GM21619 (cell line): Measurements from ENCODE around the gene AKR7A2.

Experiments
- ATAC-seq: cut with Tn5 transposase; IDR thresholded peaks from one replicate; pipeline ENCODE4 v1.9.1; 2021; ENCODE audit not compliant: unreplicated experiment

Gene AKR7A2

DNA sequence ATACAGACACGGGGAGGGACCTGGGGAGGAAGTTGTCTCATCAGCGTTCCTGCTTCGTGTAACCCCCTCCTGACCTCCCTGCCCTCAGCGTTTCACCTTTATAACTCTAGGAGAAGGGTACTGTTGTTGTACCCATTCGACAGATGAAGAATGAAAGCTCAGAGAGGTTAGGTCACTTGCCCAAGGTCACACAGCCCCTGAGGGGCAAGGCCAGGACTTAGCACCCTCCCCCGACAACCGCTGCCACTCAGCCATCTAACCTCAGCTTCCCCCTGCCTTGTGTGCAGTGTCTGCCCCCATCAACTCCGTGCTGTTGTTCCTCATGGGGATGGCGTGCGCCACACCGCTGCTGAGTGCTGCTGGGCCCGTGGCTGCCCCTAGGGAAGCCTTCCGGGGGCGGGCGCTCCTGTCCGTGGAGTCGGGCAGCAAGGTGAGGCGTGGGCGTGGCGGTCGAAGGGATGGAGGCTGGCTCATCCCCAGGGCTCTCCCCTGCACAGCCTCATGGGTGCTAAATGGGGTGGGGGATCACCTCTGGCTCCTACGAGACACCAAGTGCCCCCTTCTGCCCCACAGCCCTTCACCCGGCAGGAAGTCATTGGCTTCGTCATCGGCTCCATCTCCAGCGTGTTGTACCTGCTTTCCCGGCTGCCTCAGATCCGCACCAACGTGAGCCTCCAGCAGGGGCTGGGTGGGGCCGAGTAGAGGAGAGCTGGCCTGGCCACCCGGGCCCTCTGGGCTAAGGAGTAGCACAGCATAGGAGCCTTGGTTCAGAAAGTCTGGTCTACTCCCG lies 14.2 kb upstream of the AKR7A2 start:
- no peak for ATAC-seq

DNA sequence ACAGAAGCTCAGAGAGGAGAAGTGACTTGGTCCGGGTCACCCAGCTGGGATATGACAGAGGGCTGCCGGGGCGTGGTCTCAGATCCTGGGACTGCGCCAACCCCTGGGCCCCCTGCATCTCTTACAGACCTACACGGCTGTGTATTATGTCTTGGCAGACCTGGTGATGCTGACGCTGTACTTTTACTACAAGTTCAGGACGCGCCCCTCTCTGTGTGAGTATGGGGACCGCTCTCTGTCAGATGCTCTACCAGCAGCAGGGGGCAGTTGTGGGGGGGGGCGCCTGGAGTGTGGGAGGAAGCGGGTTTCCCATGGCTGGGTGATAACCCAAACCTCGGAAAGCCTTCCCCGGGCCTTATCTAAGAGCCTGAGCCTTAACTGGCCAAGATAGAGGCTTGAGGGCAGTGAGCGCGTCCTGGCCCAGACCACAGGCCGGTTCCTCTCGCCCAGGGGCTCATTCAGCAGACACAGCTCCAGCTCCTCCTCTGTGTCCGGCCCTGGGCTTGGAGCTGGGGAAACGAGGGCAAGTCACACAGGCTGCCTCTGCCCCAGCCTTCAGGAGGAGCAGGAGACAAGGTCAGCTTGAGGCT lies 13.5 kb upstream of the AKR7A2 start:
- ATAC-seq: no peak

DNA sequence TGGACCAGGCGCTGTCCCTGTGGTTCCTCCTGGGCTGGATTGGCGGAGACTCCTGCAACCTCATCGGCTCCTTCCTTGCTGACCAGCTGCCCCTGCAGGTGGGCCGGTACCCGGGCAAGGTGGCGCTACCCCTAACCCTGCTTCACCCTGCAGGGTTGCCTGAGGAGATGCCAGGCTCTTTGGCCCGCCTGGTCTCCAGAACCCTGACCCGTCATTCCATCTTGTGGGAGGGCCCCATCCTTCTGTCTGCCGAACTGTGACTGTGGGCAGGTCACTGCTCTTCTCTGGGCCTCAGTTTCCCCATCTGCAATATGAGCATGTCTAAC lies 12.7 kb upstream of the AKR7A2 start:
- no peak for ATAC-seq

DNA sequence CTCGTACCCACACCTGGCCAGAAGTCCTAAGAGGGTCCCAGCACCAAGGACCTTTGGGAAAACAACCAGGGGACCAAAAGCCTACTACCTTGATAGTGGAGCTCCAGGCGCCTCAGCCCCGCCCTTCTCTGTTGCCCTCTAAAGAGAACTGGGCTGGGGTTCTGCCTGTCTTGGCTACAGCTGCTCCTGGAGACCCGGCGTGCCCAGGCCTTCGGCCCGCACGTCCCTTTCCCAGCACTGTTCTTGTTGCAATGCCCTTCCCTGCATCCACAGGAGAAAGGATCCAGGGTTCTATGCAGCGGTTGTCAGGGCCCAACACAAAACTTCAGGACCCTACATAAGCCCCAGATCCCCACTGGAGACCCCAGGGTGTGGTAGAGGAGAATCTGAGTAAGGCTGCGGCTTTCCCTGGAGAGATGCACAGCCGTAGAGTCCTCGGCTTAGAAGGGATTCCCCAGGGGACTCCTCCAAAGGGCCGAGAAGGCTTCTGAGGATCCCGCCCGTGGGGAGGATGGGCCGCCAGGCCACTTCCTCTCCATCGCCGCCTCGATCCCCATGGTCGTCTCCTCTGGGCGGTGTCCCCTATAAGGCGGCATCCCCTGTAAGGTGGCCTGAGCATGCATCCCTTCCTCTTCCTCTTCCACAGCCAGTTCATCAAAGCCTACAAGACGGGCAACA lies 12.2 kb upstream of the AKR7A2 start:
- ATAC-seq: no peak

DNA sequence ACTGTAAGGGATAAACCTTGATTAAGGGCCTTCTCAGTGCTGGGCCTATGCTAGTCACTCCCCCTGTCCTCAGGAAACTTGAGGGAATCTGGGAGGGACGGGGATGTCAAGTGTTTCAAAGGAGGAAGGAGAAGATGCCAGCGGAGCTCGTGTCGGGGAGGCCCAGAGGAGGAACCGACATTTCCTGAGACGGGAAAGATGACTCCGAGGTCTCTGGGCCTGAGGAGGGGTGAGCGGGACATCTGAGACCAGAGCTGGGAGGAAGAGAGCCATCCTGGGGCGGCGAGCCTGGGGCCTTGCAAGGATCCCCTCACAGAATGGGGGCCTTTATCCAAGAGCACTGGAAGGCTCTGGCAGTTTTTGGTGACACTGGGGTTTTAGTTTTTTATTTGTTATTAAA lies 10.5 kb upstream of the AKR7A2 start:
- ATAC-seq: no peak

DNA sequence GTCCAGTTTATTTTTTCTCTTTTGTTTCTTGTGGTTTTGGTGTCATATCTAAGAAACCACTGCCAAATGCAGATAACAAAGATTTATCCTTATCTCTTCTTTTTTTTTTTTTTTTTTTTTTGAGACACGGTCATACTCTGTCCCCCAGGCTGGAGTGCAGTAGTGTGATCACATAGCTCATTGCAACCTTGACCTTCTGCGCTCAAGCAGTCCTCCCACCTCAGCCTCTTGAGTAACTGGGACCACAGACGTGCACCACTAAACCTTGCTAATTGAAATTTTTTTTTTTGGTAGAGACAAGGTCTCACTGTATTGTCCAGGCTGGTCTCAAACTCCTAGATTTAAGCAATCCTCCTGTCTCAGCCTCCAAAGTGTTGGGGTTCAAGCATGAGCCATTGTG lies 9.1 kb upstream of the AKR7A2 start:
- ATAC-seq: no peak

DNA sequence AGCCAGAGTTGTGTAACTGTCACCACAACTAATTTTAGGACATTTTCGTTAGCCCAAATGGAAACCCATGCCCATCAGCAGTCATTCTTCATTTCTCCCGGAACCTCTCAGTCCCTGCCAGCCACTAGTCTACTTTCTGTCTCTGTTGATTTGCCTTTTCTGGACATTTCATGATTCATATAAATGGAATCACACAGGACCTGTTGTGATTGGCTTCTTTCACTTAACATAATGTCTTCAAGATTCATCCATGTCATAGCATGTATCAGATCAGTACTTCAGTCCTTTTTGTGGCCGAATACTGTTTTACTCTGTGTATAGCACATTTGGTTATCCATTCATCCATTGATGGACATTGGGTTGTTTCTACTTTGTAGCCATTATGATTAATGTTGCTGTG lies 7.3 kb upstream of the AKR7A2 start:
- ATAC-seq: no peak

DNA sequence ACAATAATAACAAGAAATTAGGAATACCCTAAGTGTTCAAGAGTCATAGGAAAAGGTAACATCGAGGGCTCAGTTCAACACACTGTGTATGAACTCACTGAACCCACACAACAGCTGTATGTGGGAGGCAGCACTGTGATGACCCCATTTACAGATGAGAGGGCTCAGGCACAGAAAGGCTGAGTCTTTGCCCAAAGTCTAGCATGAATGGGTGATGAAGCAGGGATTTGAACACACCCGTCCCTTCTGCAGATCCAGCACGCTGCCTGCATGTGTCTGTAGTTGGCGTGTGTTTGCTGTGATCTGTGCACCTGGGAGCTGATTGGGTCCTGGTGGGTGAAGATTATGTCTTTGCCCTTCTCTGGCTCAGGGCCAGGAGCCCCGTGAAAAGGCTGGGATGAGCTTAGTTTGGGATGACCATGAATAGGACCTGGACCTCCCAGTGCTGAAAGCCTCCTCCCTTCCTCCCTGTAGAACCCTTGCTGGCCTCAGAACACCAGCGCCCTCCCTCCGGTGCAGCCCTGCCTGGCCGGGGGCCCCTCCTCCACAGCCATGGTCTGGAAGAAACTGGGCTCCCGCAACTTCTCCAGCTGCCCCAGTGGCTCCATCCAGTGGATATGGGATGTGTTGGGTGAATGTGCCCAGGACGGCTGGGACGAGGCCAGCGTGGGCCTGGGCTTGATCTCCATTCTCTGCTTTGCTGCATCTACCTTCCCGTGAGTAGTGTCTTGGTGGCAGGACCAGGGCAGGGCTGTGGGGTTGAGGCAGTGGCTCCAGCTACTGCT lies 5.4 kb upstream of the AKR7A2 start:
- ATAC-seq: no peak

DNA sequence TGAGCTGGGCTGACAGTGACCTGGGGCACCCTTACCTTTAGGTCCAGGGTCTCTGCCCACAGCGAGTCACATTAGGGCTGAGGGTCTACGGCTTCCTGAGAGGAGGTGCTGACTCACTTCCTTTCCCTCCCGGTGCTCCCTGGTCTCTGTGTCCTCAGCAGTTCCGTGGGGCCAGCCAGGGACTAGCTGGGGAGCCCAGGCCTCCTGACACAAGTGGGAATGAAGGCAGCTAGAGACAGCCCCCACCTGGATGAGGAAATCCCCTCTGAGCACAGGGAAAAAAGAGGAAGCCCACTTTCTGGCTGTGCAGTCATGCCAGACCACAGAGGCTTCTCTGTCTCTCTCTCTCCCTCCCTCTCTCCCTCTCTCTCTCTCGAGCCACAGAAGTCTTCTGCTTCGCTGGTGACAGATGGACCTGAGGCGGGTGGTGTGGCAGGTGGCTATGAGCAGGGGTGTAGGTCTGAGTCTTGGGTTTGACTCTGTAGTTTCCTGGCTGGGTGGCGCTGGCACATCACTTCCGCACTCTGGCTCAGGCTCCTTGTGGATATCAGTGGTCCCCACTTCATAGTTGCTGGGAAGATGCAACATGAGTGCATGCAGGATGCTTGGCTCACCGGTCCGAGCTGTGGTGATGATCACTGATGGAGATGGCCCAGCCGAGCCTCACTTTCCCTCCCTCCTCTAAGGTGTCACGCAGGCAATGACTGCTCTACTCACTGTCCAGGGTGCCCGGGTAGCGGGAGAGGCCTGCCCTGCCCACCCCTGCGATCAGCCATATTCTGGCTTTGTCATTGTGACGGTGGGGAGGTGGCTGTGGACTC lies 3.6 kb upstream of the AKR7A2 start:
- peak; percentile 30 for ATAC-seq

DNA sequence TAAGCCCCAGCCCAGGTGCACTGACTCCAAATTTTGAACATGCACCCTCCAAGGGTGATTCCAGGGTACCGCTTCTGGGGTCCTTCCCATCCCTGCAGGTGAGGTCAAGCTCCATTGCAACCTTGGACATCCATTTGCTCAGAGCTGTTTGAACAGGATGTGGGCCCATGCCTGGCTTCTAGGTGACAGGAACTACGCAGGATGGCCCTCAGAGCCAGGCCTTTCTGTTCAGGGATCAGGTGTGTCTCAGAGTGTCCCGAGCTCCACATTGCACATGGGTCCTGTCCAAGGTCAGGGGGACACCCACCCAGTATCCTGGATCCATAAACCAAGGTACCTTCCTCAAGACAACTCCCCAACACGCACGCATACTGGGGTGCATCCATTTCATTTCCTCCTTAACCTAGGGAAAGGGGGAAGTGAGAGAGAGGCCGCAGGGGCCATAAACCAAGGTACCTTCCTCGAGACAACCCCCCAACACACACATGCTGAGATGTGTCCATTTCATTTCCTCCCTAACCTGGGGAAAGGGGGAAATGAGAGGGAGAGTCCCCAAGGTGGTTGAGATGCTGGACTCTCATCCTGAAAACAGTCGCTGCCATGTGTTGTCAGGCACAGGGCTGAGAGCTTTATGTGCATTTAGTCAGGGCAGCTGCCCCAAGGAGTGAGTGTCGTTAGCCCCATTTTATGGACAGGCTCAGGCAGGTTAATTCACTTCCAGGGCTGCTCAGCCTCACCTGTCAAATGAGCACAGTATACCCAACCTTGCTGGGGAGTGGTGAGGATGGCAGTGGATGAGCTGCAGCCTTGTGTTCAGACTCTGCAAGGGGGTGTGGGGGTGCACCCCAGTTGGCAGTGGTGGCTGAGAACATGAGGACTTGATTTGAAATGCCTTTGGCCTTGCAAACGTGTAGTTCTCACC lies 2.3 kb upstream of the AKR7A2 start:
- no peak for ATAC-seq

DNA sequence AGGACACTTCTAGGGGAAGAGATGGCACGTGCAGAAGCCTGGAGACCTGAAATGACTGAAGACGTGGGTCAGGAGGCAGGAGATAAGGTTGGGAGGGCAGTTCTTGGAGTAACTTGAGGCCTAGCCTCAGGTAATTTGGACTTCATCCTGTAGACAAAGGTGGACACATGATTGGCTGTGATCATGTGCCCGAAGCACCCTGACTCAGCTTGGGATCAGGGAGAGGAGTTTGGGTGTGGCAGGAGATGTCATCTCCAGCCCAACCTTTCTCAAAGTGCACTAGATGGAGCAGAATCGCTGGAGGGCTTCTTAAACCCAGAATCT lies 1.7 kb upstream of the AKR7A2 start:
- ATAC-seq: no peak

DNA sequence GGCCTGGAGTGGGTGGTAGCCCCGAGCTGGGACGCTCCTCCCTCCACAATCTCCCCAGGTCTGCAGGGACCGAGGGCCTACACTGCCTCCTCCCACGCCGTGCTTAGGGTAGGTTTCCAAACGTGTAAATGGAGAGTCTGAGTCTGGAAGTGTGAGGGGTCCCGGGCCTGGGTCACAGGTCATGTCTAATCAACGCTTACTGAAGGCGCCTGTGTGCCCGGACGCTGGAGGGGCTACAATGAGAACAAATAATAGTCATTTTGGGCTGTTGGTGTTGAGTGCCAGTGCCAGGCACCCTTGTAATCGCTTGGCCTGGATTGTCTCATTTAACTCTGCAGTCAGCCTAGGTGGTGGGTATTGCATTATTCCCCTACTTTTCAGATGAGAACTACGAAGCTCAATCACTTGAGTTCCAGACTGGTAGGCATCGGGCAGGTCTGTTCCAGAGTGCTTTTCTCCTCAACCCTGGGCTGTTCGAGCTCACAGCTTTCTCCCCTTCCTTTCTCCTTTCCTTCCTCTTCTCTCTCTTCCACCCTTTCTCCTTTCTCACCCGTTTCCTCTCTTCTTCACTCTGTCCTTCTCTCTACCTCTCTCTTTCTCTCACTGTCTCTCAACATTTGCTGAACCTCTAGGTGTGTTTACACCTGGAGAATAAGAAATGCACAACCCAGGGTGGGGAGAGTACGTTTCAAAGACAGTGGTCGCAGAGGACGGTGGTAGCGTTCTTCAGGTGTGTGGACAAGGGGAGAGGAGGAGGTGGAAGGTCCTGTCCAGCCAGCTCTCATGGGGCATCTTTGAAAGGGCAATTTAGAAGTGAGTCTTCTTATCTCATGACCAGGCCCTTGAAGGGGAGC lies 1.1 kb upstream of the AKR7A2 start:
- ATAC-seq: peak; percentile 11

DNA sequence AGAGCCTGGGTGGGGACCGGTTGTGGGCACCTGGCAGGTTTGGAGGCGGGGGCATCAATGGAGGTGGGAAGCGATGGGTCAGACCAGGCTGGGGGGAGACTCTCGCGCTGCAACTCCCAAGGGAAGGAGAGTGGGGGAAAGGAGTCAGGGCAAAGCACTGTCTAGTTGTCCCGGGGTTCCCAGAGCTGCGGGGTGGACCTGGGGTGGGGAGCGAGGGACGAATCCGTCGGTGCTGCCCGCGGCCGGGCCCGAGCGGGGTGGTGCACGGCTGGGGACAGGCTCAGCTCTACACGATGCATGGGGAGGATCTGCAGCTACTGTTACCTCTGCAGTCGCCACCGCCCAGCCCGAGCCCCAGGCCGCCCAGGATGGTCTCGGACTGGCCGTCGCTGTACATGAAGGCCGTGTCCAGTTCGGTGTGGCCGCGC lies 427 bp downstream of the AKR7A2 start:
- ATAC-seq: peak; percentile 10

DNA sequence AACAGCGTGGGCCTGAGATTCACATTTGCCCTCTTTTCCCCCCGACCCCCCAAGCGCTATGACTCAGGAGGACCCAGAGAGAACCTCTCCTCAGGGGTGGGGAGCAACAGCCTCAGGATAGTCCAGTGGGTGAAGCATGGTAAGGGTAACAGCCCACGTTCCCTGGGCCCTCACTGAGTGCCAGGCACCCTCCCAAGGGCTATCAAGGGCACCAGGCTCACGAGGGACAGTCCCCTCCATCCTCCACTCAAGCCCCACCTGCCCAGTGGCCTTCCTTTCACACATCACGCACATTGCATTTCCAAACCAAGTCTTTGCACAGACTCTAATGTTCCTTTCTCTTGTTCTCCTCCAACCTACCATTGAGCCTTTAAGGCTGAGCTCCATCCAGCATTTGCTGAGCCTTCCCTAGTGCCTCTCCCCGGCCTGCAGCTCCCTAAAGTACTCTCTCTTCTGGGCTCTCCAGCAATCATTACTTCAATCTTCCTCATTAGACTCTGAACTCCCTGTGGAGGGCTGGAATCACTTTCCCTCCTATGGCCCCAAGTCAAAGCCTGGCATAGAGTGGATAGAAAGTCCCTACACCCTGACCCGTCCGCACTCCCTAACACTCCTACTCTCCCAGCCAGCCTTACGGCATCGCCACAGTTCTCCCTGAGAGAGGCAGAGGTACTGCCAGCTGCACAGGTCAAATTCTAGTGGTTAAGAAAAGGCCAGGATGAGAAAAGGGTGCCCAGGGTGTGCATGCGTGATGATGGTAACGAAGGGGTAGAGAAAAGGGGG lies 1.0 kb downstream of the AKR7A2 start:
- ATAC-seq: no peak

DNA sequence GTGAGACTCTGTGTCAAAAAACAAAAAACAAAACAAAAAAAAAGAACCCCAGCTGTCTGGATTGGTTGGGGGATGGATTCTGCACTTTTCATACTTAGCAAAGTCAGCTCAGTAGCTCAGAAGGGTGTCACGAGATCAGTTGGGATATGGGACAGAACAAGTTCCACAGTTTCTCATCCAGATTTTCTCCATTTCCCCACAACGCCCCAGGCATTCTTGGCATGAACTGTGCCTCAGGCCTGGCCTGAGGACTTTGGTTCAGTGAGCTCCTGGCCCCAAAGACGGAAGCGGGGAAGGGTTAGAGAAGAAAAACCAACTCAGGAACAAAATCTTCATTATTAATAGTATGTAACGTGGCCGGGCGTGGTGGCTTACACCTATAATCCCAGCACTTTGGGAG lies 1.9 kb downstream of the AKR7A2 start:
- no peak for ATAC-seq

DNA sequence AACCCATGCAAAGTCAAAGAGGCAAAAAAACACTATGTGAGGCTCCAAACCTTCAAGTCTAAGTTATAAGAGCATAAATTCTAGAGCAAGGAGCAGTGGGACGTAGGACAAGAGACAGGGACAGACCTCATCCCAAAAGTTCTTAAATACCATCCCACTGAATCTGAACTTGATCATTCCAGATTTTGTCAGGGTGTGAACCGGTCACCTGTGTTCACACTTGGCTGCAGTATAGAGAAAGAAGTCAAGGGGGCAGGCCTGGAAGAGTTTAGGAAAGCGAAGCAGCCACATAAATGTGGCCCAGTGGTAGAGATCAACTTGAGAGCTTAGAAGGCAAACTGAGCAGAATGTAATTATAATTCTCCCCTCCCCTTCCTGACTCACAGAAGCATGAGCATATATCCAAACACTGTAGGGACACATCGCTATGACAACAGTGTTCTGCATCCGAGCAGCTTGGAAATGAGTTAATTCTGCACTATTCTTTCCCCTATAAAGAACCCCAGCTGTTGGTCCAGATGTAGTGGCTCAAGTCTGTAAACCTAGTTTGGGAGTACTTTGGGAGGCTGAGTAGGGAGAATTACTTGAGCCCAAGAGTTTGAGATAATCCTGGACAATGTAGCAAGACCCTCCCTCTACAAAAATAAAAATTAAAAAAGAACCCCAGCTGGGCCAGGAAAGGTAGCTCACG lies 2.7 kb downstream of the AKR7A2 start:
- no peak for ATAC-seq

DNA sequence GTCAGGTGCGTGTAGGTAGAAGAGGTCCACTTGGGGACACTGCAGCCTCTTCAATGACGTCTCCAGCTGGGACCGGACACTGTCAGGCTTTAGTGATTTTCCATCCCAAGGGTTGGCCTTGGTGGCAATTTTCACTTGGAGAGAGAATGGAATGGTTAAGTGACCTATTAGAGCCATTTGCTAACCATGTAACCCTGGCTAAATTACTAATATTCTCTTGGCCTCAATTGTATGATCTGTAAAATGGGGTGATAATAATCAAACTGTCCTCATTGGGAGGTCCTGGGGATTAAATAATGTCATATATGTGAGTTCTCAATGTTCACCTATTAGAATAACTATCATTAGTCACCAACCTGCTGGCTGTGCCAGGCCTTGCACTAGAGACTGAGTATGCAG lies 3.4 kb downstream of the AKR7A2 start:
- no peak for ATAC-seq
